ENCODE measurements around the gene GMFB. TPM values are rescaled to one million over a fixed set of nuclear protein-coding genes. Genes with fewer than 3 reads are reported as not detected.

GMFB gene
- total RNA-seq, 4 donors from 2014 or later: 44.0 to 92.7 (median 86.7) TPM

DNA sequence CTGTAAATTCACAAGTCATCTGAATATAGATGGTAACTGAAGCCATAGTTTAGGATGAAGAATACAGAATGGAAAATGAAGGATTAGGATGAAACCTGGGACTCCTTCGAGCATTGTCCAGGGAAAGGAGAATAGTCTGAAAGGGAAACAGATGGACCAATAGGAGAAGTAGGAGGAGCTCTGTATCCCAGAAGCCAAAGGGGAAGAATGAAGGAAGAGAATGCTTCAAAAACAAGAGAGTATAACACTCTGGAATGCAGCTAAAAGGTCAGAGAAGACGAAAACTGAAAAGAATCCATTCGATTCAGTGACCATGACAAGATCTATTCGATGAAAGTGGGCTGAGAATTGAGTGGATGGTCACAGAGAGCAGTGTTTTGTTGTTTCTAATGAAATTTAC is 1.0 kb downstream of the GMFB start:
- TF ChIP-seq CTCF (IDR thresholded peaks at IDR 0.05): no peak
- no peak for DNase-seq (ENCODE audit: low spot score)
- ATAC-seq (ENCODE audit: low FRiP score): no peak

- no peak for TF ChIP-seq CTCF (IDR thresholded peaks at IDR 0.05)
- no peak for DNase-seq (ENCODE audit: low spot score)
- no peak for ATAC-seq (ENCODE audit: low FRiP score)
These were observed 2.1 kb downstream of the GMFB start for GRCh38 chr14:54486685-54487084.

- TF ChIP-seq CTCF (IDR thresholded peaks at IDR 0.05): no peak
- no peak for ATAC-seq (ENCODE audit: low FRiP score)
- DNase-seq (ENCODE audit: low spot score): no peak
These were observed 4.9 kb downstream of the GMFB start for GRCh38 chr14:54483846-54484245.

GRCh38 chr14:54483073-54483745 is 5.6 kb downstream of the GMFB start:
- DNase-seq (ENCODE audit: low spot score) (no peak), ATAC-seq (ENCODE audit: low FRiP score) (no peak)
- TF ChIP-seq CTCF (IDR thresholded peaks at IDR 0.05): no peak

DNA sequence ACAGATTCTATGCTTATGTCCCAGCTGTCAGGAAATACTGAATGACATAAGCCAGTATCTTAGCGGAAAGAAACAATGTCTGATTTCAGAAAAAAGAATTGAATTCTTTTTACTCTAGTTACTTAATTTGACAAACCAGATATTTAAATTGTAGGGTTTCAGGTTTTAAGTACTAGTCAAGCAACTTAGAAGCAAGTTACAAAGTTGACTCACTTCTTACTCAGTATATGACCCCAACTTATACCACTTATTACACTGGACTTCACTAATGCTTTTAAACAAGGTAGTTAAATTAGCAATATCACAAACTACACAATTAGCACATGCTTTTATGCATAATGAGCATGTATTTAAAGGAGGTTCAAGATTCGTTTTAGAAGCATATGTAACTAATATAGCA is 7.1 kb downstream of the GMFB start:
- ATAC-seq (ENCODE audit: low FRiP score): no peak
- no peak for DNase-seq (ENCODE audit: low spot score)
- TF ChIP-seq CTCF (IDR thresholded peaks at IDR 0.05): no peak

GRCh38 chr14:54480830-54481562 is 7.8 kb downstream of the GMFB start:
- ATAC-seq (ENCODE audit: low FRiP score): no peak
- no peak for DNase-seq (ENCODE audit: low spot score)
- TF ChIP-seq CTCF (IDR thresholded peaks at IDR 0.05): no peak
